Effector memory CD8-positive, alpha-beta T cell (primary cell): Measurements from ENCODE around the gene KRTAP10-10.
"Not testable (repeated sequence)": the region's sequence is repeated elsewhere in the genome, so short reads cannot be mapped to it uniquely, and the experiment has no call there.

Experiments used
- ATAC-seq: fragments of 150-1000 bp; cut with Tn5 transposase; replicated peaks from 2 replicates; pipeline ENCODE4 v1.10.0; 2021; ENCODE audit warnings: mild to moderate bottlenecking, moderate library complexity
- DNase-seq, 3 experiments: peaks; one replicate each; pipeline ENCODE4 v3.0.0; 2021
- H3K27ac Mint-ChIP-seq, 2 donors: one replicate each; pipeline ENCODE4 v1.8.0; 2022; ENCODE audit warnings: mild to moderate bottlenecking in 2 of 2, mixed read lengths in 2 of 2, moderate library complexity in 2 of 2
- H3K27me3 Mint-ChIP-seq, 2 donors: one replicate each; pipeline ENCODE4 v1.8.0; 2022; ENCODE audit warnings: mixed read lengths in 2 of 2
- H3K36me3 Mint-ChIP-seq: one replicate; pipeline ENCODE4 v1.8.0; 2022; ENCODE audit warnings: mild to moderate bottlenecking, moderate library complexity, mixed read lengths; ENCODE audit not compliant: insufficient read depth
- H3K4me1 Mint-ChIP-seq, 2 donors: one replicate each; pipeline ENCODE4 v1.8.0; 2022; ENCODE audit warnings: low read depth in 2 of 2, mixed read lengths in 2 of 2
- H3K4me3 Mint-ChIP-seq, 2 donors: one replicate each; pipeline ENCODE4 v1.8.0; 2022; ENCODE audit warnings: mild to moderate bottlenecking in 2 of 2, mixed read lengths in 2 of 2, moderate library complexity in 2 of 2
- H3K9me3 Mint-ChIP-seq, 2 donors: one replicate each; pipeline ENCODE4 v1.8.0; 2022; ENCODE audit warnings: mixed read lengths in 2 of 2

KRTAP10-10 gene

GRCh38 chr21:44596068-44596725, 41.0 kb upstream of the KRTAP10-10 start:
- Mint-ChIP-seq H3K9me3 (peaks cover 2 to 4% of the 10 kb centered on the region in 2 donors), H3K4me3 (no peak overlapping the region), H3K4me1 (peaks cover 5% of the 10 kb centered on the region in 2 donors), H3K27ac (no peak overlapping the region), H3K27me3 (peaks cover 0 to 21% of the 10 kb centered on the region in 2 donors), H3K36me3 (no peaks in the 10 kb centered on the region)
- ATAC-seq (no peak), DNase-seq (no peak)

GRCh38 chr21:44598061-44598460, 39.1 kb upstream of the KRTAP10-10 start:
- peaks cover 5 to 9% of the 10 kb centered on the region in 2 donors for H3K4me1 Mint-ChIP-seq
- H3K27me3 Mint-ChIP-seq: peaks cover 0 to 21% of the 10 kb centered on the region in 2 donors
- ATAC-seq (no peak), DNase-seq (no peak)
- H3K27ac Mint-ChIP-seq: no peak overlapping the region
- no peaks in the 10 kb centered on the region for H3K36me3 Mint-ChIP-seq
- peaks cover 2 to 4% of the 10 kb centered on the region in 2 donors for H3K9me3 Mint-ChIP-seq
- H3K4me3 Mint-ChIP-seq: no peak overlapping the region

DNA sequence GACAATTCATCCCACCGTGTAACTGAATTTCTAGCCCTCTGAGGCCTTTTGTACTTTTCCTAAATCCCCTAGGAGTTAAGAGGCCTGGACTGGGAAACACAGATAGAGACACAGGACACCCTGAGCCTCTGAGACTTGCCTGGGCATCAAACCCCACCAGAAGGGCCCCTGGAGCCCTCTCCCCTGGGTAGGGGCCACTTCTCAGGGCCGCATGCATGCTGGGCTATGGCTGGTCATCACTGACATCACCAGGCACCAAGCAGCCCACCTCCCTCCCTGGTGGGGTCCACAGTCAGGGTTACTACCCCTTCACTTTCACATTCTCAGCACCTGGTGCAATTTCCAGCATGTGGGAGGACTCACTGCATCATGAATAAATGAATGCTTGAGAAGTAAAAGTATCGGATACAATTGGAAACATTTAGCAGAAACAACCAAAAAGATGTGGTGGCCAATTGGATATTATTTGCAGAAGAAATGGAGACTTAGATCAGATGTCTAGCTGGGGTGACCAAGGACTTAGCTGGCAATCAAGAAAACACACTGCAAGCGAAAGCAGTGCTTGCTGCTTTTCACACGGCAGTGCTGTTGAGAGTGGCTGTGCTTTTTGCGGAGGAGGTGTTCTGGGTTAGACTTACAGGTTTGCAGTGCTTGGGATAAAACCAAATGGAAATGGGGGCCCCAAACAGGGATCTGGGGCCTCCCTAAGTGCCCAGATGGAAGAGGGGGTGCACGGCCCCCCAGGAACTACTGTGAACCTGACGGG, 37.7 kb upstream of the KRTAP10-10 start:
- H3K27ac Mint-ChIP-seq: no peak overlapping the region
- H3K4me1 Mint-ChIP-seq: peaks cover 5 to 7% of the 10 kb centered on the region in 2 donors

DNA sequence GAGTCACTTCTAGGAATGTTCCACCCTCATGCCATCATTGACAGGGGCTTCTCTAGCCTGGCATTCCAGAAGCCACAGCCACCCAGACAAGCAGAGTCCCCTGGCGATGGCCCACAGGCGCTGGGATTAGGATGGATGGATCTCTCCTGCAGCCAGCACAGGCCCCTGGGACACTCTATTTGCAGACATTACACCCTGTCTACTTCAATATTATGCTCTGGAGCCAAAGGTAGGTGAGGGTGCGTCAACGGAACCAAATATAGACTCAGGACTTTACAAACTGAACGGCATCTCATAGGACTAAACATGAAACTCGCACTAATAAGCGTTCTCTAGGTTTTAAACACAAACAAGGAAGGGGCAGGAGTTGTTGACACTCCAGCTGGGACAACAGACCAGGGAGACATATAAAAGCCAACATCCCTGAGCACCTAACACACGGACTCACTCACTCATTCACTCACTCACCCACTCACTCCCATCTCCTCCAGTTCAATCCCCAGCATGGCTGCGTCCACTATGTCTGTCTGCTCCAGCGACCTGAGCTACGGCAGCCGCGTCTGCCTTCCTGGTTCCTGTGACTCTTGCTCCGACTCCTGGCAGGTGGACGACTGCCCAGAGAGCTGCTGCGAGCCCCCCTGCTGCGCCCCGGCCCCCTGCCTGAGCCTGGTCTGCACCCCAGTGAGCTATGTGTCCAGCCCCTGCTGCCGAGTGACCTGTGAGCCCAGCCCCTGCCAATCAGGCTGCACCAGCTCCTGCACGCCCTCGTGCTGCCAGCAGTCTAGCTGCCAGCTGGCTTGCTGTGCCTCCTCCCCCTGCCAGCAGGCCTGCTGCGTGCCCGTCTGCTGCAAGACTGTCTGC, 36.8 kb upstream of the KRTAP10-10 start, which contains the start of gene KRTAP10-7:
TSS of gene KRTAP10-7 (plus strand) at position 480 of the 861 bp plus-strand sequence. CDS start at position 505, 25 bp downstream.
- ATAC-seq, H3K4me3 Mint-ChIP-seq, DNase-seq, H3K4me1 Mint-ChIP-seq, H3K27ac Mint-ChIP-seq, H3K36me3 Mint-ChIP-seq, H3K9me3 Mint-ChIP-seq: not testable (repeated sequence)
- peaks cover 0 to 35% of the 10 kb centered on the region in 2 donors for H3K27me3 Mint-ChIP-seq

More for the DNA sequence above, 37.7 kb upstream of the KRTAP10-10 start:
- peaks cover 2 to 4% of the 10 kb centered on the region in 2 donors for H3K9me3 Mint-ChIP-seq
- ATAC-seq: no peak
- peaks cover 2% of the 10 kb centered on the region for H3K36me3 Mint-ChIP-seq
- peaks cover 0 to 26% of the 10 kb centered on the region in 2 donors for H3K27me3 Mint-ChIP-seq
- DNase-seq: no peak
- H3K4me3 Mint-ChIP-seq: no peak overlapping the region

DNA sequence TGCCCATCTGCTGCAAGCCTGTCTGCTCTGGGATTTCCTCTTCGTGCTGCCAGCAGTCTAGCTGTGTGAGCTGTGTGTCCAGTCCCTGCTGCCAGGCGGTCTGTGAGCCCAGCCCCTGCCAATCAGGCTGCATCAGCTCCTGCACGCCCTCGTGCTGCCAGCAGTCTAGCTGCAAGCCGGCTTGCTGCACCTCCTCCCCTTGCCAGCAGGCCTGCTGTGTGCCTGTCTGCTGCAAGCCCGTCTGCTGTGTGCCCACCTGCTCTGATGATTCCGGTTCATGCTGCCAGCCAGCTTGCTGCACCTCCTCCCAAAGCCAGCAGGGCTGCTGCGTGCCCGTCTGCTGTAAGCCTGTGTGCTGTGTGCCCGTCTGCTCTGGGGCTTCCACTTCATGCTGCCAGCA, 36.1 kb upstream of the KRTAP10-10 start:
- not testable (repeated sequence) for DNase-seq, H3K36me3 Mint-ChIP-seq, H3K4me3 Mint-ChIP-seq

GRCh38 chr21:44601596-44602462, 35.3 kb upstream of the KRTAP10-10 start:
- Mint-ChIP-seq H3K27me3 (peaks cover 0 to 50% of the 10 kb centered on the region in 2 donors), H3K4me1 (peaks cover 0 to 5% of the 10 kb centered on the region in 2 donors), H3K36me3 (peaks cover 2% of the 10 kb centered on the region), H3K9me3 (peaks cover 2 to 4% of the 10 kb centered on the region in 2 donors), H3K27ac (peak overlapping the region in 1 of 2 donors; percentile 49), H3K4me3 (no peak overlapping the region)
- no peak for DNase-seq
- no peak for ATAC-seq

More for the DNA sequence above, 36.1 kb upstream of the KRTAP10-10 start:
- not testable (repeated sequence) for H3K27ac Mint-ChIP-seq, H3K4me1 Mint-ChIP-seq, H3K9me3 Mint-ChIP-seq, ATAC-seq
- H3K27me3 Mint-ChIP-seq: peaks cover 0 to 43% of the 10 kb centered on the region in 2 donors

DNA sequence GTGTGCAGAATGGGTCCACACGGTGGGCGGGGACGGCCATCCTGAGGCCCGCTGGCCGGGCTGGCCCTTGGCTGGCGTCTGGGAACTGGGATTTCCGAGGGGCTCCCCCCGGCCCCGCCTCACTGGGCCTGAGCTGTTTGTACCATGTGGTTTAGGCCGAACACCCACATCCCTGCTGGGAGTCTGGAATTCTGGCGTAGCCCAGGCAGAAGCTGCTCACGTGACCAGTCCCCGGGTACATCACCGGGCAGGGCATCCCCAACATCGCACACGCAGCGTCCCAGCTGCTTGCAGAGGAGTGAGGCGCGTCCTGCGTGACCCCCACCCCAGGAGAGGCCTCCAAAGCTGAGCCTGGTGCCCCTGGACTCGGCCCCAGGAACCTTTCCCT, 34.7 kb upstream of the KRTAP10-10 start:
- Mint-ChIP-seq H3K36me3 (peaks cover 2% of the 10 kb centered on the region), H3K27me3 (peaks cover 0 to 50% of the 10 kb centered on the region in 2 donors), H3K9me3 (peaks cover 2 to 4% of the 10 kb centered on the region in 2 donors), H3K27ac (no peak overlapping the region), H3K4me1 (peaks cover 0 to 5% of the 10 kb centered on the region in 2 donors), H3K4me3 (no peak overlapping the region)
- ATAC-seq (no peak), DNase-seq (no peak)

DNA sequence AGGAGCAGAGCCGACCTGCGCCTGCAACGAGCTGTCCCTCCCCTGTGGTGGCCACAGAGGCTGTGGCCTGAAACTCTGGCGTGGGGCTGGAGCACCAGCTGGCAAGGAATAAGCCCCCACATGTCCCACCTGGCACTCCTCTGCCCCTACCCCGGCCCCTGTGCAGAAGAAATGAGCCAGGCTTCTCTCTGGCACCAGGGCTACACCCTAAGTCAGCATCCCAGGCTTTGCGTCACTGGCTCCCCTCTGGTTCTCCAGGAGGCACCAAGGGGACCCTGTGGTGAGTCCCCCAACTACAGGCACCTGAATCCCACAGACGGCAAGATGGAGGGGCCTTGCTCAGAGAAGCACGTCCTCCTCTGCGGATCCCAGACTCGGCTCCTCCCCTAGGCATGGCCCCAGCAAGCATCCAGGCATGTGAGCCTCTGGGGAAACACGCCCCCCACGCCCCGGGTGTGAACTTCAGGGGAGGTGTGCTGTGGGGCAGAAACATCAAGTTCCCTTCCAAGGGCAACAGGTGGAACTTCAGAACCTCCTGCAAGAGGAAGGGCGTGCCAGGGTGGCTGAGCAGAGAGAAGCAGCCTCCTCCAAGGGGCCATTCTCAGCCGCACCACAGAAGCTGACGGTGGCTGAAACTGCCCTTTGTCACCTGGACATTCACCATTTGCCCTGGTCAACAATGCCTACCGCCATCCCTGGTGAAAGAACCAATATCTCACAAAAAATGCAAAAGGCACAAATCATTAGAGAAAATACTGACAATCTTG, 33.9 kb upstream of the KRTAP10-10 start:
- Mint-ChIP-seq H3K36me3 (peaks cover 2% of the 10 kb centered on the region), H3K27me3 (peaks cover 0 to 50% of the 10 kb centered on the region in 2 donors), H3K27ac (no peak overlapping the region), H3K4me3 (no peak overlapping the region), H3K4me1 (peaks cover 0 to 5% of the 10 kb centered on the region in 2 donors), H3K9me3 (peaks cover 2 to 4% of the 10 kb centered on the region in 2 donors)
- no peak for DNase-seq
- ATAC-seq: no peak

DNA sequence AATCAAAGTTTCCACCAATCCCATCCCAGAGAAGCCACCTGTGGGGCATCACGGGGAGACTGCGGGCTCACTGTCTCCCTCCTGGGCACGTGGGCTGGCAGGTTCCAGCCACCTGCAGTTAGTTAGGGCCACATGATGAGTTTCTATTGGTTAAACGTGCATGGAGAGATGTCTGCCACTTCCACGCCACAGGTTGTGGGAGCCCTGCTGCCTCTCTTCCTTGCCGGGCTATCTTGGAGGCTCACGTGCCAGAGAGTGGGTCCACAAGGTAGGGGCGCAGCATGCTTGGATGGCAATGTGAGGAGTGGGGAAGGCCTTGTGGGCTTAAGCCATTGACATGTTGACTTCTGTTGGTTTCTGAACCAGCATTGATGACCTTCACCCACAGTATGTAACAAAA, 33.2 kb upstream of the KRTAP10-10 start:
- no peak for DNase-seq
- no peak overlapping the region for H3K27ac Mint-ChIP-seq
- peaks cover 2% of the 10 kb centered on the region for H3K36me3 Mint-ChIP-seq
- peaks cover 0 to 50% of the 10 kb centered on the region in 2 donors for H3K27me3 Mint-ChIP-seq
- peaks cover 0 to 5% of the 10 kb centered on the region in 2 donors for H3K4me1 Mint-ChIP-seq
- H3K4me3 Mint-ChIP-seq: no peak overlapping the region
- no peak for ATAC-seq
- peaks cover 0 to 5% of the 10 kb centered on the region in 2 donors for H3K9me3 Mint-ChIP-seq

GRCh38 chr21:44606495-44606894, 30.7 kb upstream of the KRTAP10-10 start:
- Mint-ChIP-seq H3K4me3 (no peak overlapping the region), H3K36me3 (peaks cover 2% of the 10 kb centered on the region), H3K9me3 (peaks cover 9 to 16% of the 10 kb centered on the region in 2 donors), H3K27ac (no peak overlapping the region), H3K27me3 (peaks cover 0 to 41% of the 10 kb centered on the region in 2 donors), H3K4me1 (peaks cover 0 to 3% of the 10 kb centered on the region in 2 donors)
- no peak for DNase-seq
- ATAC-seq: no peak

GRCh38 chr21:44609193-44609592, 28.0 kb upstream of the KRTAP10-10 start:
- no peak overlapping the region for H3K27ac Mint-ChIP-seq
- H3K36me3 Mint-ChIP-seq: peaks cover 3% of the 10 kb centered on the region
- no peaks in the 10 kb centered on the region for H3K4me1 Mint-ChIP-seq
- ATAC-seq (no peak), DNase-seq (no peak)
- H3K27me3 Mint-ChIP-seq: peaks cover 0 to 26% of the 10 kb centered on the region in 2 donors
- H3K9me3 Mint-ChIP-seq: peaks cover 9 to 16% of the 10 kb centered on the region in 2 donors
- H3K4me3 Mint-ChIP-seq: no peak overlapping the region
